ENCODE measurements around the gene DIP2B.

DIP2B gene

GRCh38 chr12:50685641-50686040, 180.9 kb downstream of the DIP2B start:
- Mint-ChIP-seq H3K4me3 (no peak overlapping the region), H3K27me3 (no peaks in the 10 kb centered on the region), H3K4me1 (ENCODE audit: low read depth) (no peaks in the 10 kb centered on the region), H3K36me3 (ENCODE audit: low read depth) (peaks cover 76% of the 10 kb centered on the region), H3K9me3 (no peaks in the 10 kb centered on the region), H3K27ac (no peak overlapping the region)
- no peak for DNase-seq

- Mint-ChIP-seq H3K27ac (no peak overlapping the region), H3K36me3 (ENCODE audit: low read depth) (peaks cover 79% of the 10 kb centered on the region)
Observed at GRCh38 chr12:50686406-50686805, 181.6 kb downstream of the DIP2B start.

GRCh38 chr12:50686976-50687375, 182.2 kb downstream of the DIP2B start:
- Mint-ChIP-seq H3K4me3 (no peak overlapping the region), H3K9me3 (no peaks in the 10 kb centered on the region), H3K4me1 (ENCODE audit: low read depth) (no peaks in the 10 kb centered on the region), H3K27me3 (no peaks in the 10 kb centered on the region), H3K27ac (no peak overlapping the region), H3K36me3 (ENCODE audit: low read depth) (peaks cover 77% of the 10 kb centered on the region)
- no peak for DNase-seq

More at GRCh38 chr12:50686406-50686805, 181.6 kb downstream of the DIP2B start:
- H3K4me1 Mint-ChIP-seq (ENCODE audit: low read depth) = no peaks in the 10 kb centered on the region
- H3K27me3 Mint-ChIP-seq = no peaks in the 10 kb centered on the region
- no peaks in the 10 kb centered on the region for H3K9me3 Mint-ChIP-seq
- no peak overlapping the region for H3K4me3 Mint-ChIP-seq
- no peak for DNase-seq

DNA sequence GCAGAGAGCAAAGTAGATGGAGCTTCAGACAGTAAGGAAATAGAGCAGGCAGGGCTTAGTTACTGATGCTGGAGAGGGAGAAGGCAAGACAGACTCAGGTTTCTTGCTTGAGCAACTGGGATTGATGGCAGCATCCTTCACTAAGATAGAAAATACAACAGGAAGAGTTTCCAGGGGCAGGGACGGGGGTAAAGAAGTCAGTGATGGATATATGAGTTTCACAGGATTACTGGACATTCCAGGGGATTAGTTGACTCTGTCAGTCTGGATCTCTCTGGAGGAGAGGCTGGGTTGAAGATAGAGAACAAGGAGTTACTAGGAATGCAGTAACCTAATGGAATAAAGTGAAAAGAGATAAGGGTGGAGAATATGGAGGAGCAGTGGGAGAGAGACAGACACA, 184.7 kb downstream of the DIP2B start:
- Mint-ChIP-seq H3K27me3 (no peaks in the 10 kb centered on the region), H3K9me3 (no peaks in the 10 kb centered on the region), H3K36me3 (ENCODE audit: low read depth) (peaks cover 83% of the 10 kb centered on the region), H3K4me1 (ENCODE audit: low read depth) (no peaks in the 10 kb centered on the region), H3K4me3 (no peak overlapping the region), H3K27ac (no peak overlapping the region)
- DNase-seq = no peak

GRCh38 chr12:50690925-50691324, 186.1 kb downstream of the DIP2B start:
- H3K36me3 Mint-ChIP-seq (ENCODE audit: low read depth) = peaks cover 81% of the 10 kb centered on the region

DNA sequence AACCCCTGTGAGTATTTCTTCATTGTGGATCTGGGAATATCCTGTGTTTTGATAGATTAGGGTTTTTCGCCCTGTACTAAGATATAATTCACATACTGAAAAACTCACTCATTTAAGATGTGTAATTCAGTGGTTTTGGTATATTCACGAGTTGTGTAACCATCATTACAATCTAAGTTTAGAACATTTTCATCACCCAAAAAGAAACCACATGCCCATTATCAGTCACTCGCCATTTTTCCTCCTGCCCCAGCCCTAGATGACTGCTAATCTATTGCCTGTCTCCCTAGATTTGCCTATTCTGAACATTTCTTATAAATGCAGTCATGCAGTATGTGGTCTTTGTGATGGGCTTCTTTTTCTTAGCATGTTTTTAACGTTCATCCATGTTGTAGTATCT, 191.2 kb downstream of the DIP2B start:
- Mint-ChIP-seq H3K4me1 (ENCODE audit: low read depth) (no peaks in the 10 kb centered on the region), H3K9me3 (no peaks in the 10 kb centered on the region), H3K4me3 (no peak overlapping the region)

More at GRCh38 chr12:50690925-50691324, 186.1 kb downstream of the DIP2B start:
- Mint-ChIP-seq H3K4me1 (ENCODE audit: low read depth) (no peaks in the 10 kb centered on the region), H3K4me3 (no peak overlapping the region), H3K9me3 (no peaks in the 10 kb centered on the region), H3K27ac (peak overlapping the region; percentile 6), H3K27me3 (no peaks in the 10 kb centered on the region)
- no peak for DNase-seq

GRCh38 chr12:50696931-50697330, 192.1 kb downstream of the DIP2B start:
- DNase-seq = no peak
- H3K4me1 Mint-ChIP-seq (ENCODE audit: low read depth) = no peaks in the 10 kb centered on the region
- H3K27ac Mint-ChIP-seq = no peak overlapping the region
- no peak overlapping the region for H3K4me3 Mint-ChIP-seq
- peaks cover 86% of the 10 kb centered on the region for H3K36me3 Mint-ChIP-seq (ENCODE audit: low read depth)
- no peaks in the 10 kb centered on the region for H3K27me3 Mint-ChIP-seq
- no peaks in the 10 kb centered on the region for H3K9me3 Mint-ChIP-seq

More for the DNA sequence above, 191.2 kb downstream of the DIP2B start:
- Mint-ChIP-seq H3K27ac (no peak overlapping the region), H3K36me3 (ENCODE audit: low read depth) (peaks cover 89% of the 10 kb centered on the region), H3K27me3 (no peaks in the 10 kb centered on the region)
- DNase-seq = no peak

GRCh38 chr12:50699154-50699553, 194.4 kb downstream of the DIP2B start:
- Mint-ChIP-seq H3K4me1 (ENCODE audit: low read depth) (no peaks in the 10 kb centered on the region), H3K27me3 (no peaks in the 10 kb centered on the region), H3K9me3 (no peaks in the 10 kb centered on the region), H3K27ac (no peak overlapping the region), H3K36me3 (ENCODE audit: low read depth) (peaks cover 79% of the 10 kb centered on the region), H3K4me3 (no peak overlapping the region)
- DNase-seq = no peak

DNA sequence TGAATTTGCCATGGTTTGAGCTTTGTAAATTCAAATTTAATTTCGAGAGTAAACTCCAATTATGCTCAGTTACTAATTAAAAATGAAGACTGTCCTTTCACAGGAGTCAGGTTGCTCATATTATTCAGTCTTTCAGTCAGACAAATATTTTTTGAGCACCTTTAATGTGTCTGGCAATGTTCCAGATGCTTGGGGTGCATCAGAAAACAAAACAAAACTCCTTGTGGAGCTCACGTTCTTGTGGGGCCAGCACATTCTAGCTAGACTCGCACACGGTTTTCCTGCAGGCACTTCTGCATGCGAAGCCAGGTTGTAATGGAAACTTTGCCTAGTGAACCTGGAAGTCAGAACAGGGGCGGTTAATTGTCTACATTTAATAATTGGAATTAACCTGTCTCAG, 195.2 kb downstream of the DIP2B start:
- H3K4me3 Mint-ChIP-seq = no peak overlapping the region
- no peak overlapping the region for H3K27ac Mint-ChIP-seq
- DNase-seq = no peak
- peaks cover 83% of the 10 kb centered on the region for H3K36me3 Mint-ChIP-seq (ENCODE audit: low read depth)
- H3K4me1 Mint-ChIP-seq (ENCODE audit: low read depth) = no peaks in the 10 kb centered on the region
- no peaks in the 10 kb centered on the region for H3K9me3 Mint-ChIP-seq
- no peaks in the 10 kb centered on the region for H3K27me3 Mint-ChIP-seq

DNA sequence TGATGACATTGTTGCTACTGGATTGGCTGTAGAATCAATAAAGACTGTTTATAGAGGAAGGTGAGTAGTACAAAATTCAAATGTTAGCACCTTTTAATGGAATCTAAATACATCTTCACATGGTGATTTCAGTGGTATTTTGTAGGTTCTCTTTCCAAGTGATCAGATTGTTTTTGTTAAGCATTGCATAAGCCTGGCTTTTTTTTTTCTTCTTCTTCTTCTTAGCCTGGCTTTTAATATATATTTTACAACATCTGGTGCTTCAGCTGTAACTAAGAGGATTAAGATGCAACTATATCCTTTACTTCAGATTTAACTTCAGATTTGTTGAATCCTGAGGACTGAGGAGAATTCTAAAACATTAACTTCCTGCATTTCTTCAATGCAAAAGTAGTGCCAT, 201.8 kb downstream of the DIP2B start:
- Mint-ChIP-seq H3K36me3 (ENCODE audit: low read depth) (peaks cover 82% of the 10 kb centered on the region), H3K27ac (peak overlapping the region; percentile 5)
- no peak for DNase-seq

GRCh38 chr12:50707396-50707795, 202.6 kb downstream of the DIP2B start:
- Mint-ChIP-seq H3K4me1 (ENCODE audit: low read depth) (no peaks in the 10 kb centered on the region), H3K9me3 (no peaks in the 10 kb centered on the region), H3K27ac (no peak overlapping the region), H3K4me3 (no peak overlapping the region), H3K36me3 (ENCODE audit: low read depth) (peaks cover 87% of the 10 kb centered on the region), H3K27me3 (no peaks in the 10 kb centered on the region)
- no peak for DNase-seq

More for the DNA sequence above, 201.8 kb downstream of the DIP2B start:
- Mint-ChIP-seq H3K4me1 (ENCODE audit: low read depth) (no peaks in the 10 kb centered on the region), H3K27me3 (no peaks in the 10 kb centered on the region), H3K9me3 (no peaks in the 10 kb centered on the region), H3K4me3 (no peak overlapping the region)

DNA sequence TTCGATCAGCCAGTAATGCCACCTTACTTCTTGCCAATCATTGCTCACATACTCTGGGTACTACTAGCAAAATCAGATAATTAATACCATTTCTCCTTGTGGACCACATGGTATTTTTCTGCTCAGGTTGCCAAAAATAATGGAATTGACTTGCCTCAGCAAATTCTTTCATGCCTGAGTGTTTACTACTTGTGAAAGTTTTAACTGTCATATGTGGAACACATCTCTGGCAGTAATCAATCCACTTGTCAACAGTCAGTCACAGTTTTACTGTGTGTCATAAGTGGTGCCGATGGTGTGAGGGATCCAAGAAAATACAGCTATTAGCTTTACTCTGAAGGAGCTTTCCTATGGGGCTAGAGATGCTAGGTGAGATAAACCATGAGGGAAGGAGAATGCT, 203.8 kb downstream of the DIP2B start:
- Mint-ChIP-seq H3K27me3 (no peaks in the 10 kb centered on the region), H3K27ac (peak overlapping the region; percentile 67), H3K4me1 (ENCODE audit: low read depth) (no peaks in the 10 kb centered on the region), H3K4me3 (no peak overlapping the region), H3K9me3 (no peaks in the 10 kb centered on the region), H3K36me3 (ENCODE audit: low read depth) (peaks cover 83% of the 10 kb centered on the region)
- DNase-seq = no peak

GRCh38 chr12:50711121-50711520, 206.3 kb downstream of the DIP2B start:
- H3K36me3 Mint-ChIP-seq (ENCODE audit: low read depth) = peaks cover 83% of the 10 kb centered on the region
- no peaks in the 10 kb centered on the region for H3K4me1 Mint-ChIP-seq (ENCODE audit: low read depth)
- no peak for DNase-seq
- H3K27me3 Mint-ChIP-seq = no peaks in the 10 kb centered on the region
- no peak overlapping the region for H3K4me3 Mint-ChIP-seq
- no peaks in the 10 kb centered on the region for H3K9me3 Mint-ChIP-seq
- no peak overlapping the region for H3K27ac Mint-ChIP-seq

DNA sequence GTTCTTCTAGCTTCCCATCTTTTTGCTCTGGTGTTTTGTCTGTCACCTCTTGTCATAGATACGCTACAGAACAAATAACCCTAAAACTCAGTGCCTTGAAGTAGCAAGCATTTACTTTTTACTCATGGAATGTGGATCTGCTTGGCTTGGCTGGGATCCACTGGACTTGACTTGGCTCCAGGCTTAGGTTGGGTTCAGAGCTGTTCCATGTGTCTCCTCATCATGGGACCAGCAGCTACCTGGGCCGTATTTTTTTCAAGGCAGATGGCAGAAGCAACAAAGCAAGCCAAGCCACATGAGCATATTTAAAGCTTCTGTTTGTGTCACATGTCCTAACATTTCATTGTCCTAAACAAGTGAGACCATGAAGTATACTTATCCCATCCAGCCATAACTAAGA, 210.4 kb downstream of the DIP2B start:
- H3K4me3 Mint-ChIP-seq = no peak overlapping the region
- peaks cover 79% of the 10 kb centered on the region for H3K36me3 Mint-ChIP-seq (ENCODE audit: low read depth)
- no peaks in the 10 kb centered on the region for H3K4me1 Mint-ChIP-seq (ENCODE audit: low read depth)
- H3K27ac Mint-ChIP-seq = peak overlapping the region; percentile 6
- H3K27me3 Mint-ChIP-seq = no peaks in the 10 kb centered on the region
- no peaks in the 10 kb centered on the region for H3K9me3 Mint-ChIP-seq
- no peak for DNase-seq

- DNase-seq = no peak
- H3K4me1 Mint-ChIP-seq (ENCODE audit: low read depth) = no peaks in the 10 kb centered on the region
- H3K27ac Mint-ChIP-seq = no peak overlapping the region
- H3K9me3 Mint-ChIP-seq = no peaks in the 10 kb centered on the region
- H3K4me3 Mint-ChIP-seq = no peak overlapping the region
- H3K27me3 Mint-ChIP-seq = no peaks in the 10 kb centered on the region
- peaks cover 87% of the 10 kb centered on the region for H3K36me3 Mint-ChIP-seq (ENCODE audit: low read depth)
Observed at GRCh38 chr12:50718760-50719159, 214.0 kb downstream of the DIP2B start.

- Mint-ChIP-seq H3K4me1 (ENCODE audit: low read depth) (no peaks in the 10 kb centered on the region), H3K4me3 (no peak overlapping the region), H3K9me3 (no peaks in the 10 kb centered on the region), H3K36me3 (ENCODE audit: low read depth) (peaks cover 88% of the 10 kb centered on the region), H3K27me3 (no peaks in the 10 kb centered on the region), H3K27ac (no peak overlapping the region)
- no peak for DNase-seq
Observed at GRCh38 chr12:50720085-50720484, 215.3 kb downstream of the DIP2B start.
